ENCODE data around the gene FAM222B. TPM values are rescaled to one million over a fixed set of nuclear protein-coding genes. Genes with fewer than 3 reads are reported as not detected.
A peak's percentile ranks its signal among the peaks of the same experiment; 100 is the strongest.
"Not testable (repeated sequence)": the region's sequence is repeated elsewhere in the genome, so short reads cannot be mapped to it uniquely, and the experiment has no call there.

FAM222B gene
- total RNA-seq, 4 donors from 2014 or later, result 28.1 to 55.8 (median 44.6) TPM

DNA sequence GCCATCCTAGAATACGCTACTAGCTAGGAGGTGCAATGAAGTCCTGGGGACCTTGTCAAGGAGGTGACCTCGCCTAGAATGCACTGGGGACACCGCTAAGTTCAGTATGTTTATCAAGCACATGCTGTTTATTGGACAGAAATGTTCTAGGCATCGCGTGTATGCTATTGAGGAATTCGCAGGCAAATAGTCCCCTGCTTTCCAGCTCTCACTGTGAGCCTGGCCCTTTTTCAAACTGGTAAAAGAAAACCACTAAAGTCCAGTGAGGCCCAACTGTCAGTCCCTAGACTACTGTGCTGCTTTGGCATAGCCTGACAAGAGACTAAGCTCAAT lies 1.2 kb upstream of the FAM222B start:
- H3K36me3 ChIP-seq, result no peaks in the 10 kb centered on the region
- no peaks in the 10 kb centered on the region for H3K9me3 ChIP-seq
- peak in 1 of 3 donors; percentile 15 for DNase-seq
- no peak overlapping the region for H3K27ac ChIP-seq
- no peaks in the 10 kb centered on the region for H3K27me3 ChIP-seq
- TF ChIP-seq, protein P1, sequence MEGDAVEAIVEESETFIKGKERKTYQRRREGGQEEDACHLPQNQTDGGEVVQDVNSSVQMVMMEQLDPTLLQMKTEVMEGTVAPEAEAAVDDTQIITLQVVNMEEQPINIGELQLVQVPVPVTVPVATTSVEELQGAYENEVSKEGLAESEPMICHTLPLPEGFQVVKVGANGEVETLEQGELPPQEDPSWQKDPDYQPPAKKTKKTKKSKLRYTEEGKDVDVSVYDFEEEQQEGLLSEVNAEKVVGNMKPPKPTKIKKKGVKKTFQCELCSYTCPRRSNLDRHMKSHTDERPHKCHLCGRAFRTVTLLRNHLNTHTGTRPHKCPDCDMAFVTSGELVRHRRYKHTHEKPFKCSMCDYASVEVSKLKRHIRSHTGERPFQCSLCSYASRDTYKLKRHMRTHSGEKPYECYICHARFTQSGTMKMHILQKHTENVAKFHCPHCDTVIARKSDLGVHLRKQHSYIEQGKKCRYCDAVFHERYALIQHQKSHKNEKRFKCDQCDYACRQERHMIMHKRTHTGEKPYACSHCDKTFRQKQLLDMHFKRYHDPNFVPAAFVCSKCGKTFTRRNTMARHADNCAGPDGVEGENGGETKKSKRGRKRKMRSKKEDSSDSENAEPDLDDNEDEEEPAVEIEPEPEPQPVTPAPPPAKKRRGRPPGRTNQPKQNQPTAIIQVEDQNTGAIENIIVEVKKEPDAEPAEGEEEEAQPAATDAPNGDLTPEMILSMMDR (IDR thresholded peaks at IDR 0.05), result no peak
- TF ChIP-seq POLR2A (IDR thresholded peaks at IDR 0.05), result no peak
- H3K4me1 ChIP-seq, result peaks cover 0 to 17% (median 4%) of the 10 kb centered on the region in 4 donors
- H3K4me3 ChIP-seq, result no peak overlapping the region

DNA sequence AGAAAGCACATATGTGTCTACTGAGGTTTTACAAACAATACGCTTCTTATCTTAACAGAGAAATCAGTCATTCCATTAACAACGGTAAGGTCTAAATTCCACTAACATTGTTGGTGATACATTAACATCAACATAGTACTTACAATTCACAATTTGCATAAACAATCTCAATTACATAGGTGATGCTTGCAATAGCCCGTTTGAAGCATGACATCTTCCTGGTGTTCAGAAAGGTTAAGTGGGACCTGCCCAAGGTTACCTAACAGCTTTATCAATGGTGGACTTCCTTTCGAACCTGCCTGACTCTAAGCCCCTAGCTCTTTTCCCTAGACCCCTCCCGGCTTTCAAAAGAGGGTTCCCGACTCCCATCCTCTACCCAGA lies 699 bp downstream of the FAM222B start:
- Histone ChIP-seq H3K9me3 (no peaks in the 10 kb centered on the region), H3K4me1 (peaks cover 0 to 21% (median 4%) of the 10 kb centered on the region in 4 donors), H3K27me3 (no peaks in the 10 kb centered on the region), H3K27ac (peak overlapping the region; percentile 83 to 96 (median 84)), H3K4me3 (peak overlapping the region; percentile 70 to 76 (median 72)), H3K36me3 (no peaks in the 10 kb centered on the region)
- TF ChIP-seq, protein P1 (IDR thresholded peaks at IDR 0.05), result no peak
- TF ChIP-seq POLR2A (IDR thresholded peaks at IDR 0.05), result peak in 1 of 2 donors; percentile 47
- DNase-seq, result no peak

DNA sequence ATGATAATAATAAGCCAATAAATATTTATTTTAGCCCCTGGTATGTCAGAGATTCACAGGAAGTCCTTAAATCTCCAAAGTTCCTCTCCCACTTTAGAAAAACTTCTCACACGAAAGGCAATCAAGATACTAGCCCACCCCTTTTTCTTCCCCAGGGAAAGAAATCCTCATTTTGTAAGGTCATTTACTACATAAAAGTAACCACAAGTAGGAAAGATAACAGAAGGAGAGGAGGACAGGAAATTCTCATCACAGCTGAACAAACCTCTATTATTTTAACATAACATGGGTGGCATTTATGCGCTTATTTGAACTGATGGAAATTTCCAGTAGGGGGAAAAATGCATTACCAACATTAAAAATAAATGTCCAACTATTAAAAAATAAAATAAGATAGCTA lies 3.4 kb downstream of the FAM222B start:
- Histone ChIP-seq H3K9me3 (no peaks in the 10 kb centered on the region), H3K4me3 (no peak overlapping the region), H3K36me3 (no peaks in the 10 kb centered on the region), H3K27me3 (no peaks in the 10 kb centered on the region), H3K4me1 (peaks cover 0 to 26% (median 4%) of the 10 kb centered on the region in 4 donors), H3K27ac (no peak overlapping the region)
- no peak for TF ChIP-seq POLR2A (IDR thresholded peaks at IDR 0.05)
- TF ChIP-seq, protein P1 (IDR thresholded peaks at IDR 0.05), result peak in 1 of 6 experiments; percentile 12
- no peak for DNase-seq

DNA sequence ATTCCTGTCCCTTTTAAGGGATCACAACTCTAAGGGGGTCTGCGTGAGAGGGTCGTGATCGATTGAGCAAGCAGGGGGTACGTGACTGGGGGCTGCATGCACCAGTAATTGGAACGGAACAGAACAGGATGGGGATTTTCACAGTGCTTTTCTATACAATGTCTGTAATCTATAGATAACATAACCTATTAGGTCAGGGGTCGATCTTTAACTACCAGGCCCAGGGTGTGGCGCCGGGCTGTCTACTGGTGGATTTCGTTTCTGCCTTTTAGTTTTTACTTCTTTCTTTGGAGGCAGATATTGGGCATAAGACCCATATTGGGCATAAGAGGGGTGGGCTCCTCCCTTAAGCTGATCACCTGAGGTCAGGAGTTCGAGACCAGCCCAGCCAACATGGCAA lies 6.0 kb downstream of the FAM222B start:
- H3K4me1 ChIP-seq, result peaks cover 0 to 26% (median 3%) of the 10 kb centered on the region in 4 donors
- not testable (repeated sequence) for H3K36me3 ChIP-seq, H3K27ac ChIP-seq, H3K9me3 ChIP-seq, H3K27me3 ChIP-seq, H3K4me3 ChIP-seq
- DNase-seq, result peak in 1 of 3 donors; percentile 42

DNA sequence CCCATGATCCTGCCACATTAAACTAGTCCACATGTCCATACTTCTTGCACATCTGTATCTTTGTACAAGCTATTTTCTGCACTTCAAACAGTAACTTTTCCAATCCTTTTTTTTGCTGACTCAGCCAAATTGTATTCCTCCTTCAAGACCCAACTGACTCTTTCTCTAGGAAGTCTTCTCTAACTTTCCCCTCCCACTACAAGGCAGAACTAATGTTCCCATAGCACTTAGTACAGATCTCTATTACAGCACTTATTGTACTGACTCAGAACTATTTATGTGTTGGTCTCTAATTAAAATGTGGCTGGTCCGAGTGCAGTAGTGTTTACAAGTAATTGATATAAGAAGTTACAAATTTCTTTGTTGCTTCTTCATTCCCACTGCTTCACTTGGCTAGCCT lies 8.2 kb downstream of the FAM222B start:
- Histone ChIP-seq H3K4me3 (no peak overlapping the region), H3K27ac (no peak overlapping the region), H3K4me1 (peaks cover 0 to 9% (median 0%) of the 10 kb centered on the region in 4 donors), H3K27me3 (no peaks in the 10 kb centered on the region), H3K36me3 (peaks cover 0 to 12% (median 0%) of the 10 kb centered on the region in 3 donors), H3K9me3 (no peaks in the 10 kb centered on the region)
- no peak for DNase-seq
- TF ChIP-seq POLR2A (IDR thresholded peaks at IDR 0.05), result no peak
- TF ChIP-seq, protein P1 (IDR thresholded peaks at IDR 0.05), result no peak

GRCh38 chr17:28828294-28829040 lies 14.1 kb downstream of the FAM222B start:
- H3K9me3 ChIP-seq, result no peaks in the 10 kb centered on the region
- TF ChIP-seq POLR2A (IDR thresholded peaks at IDR 0.05), result no peak
- TF ChIP-seq, protein P1 (IDR thresholded peaks at IDR 0.05), result no peak
- no peaks in the 10 kb centered on the region for H3K4me1 ChIP-seq
- DNase-seq, result peak in 2 of 3 donors; percentile 12 to 26
- no peak overlapping the region for H3K27ac ChIP-seq
- no peaks in the 10 kb centered on the region for H3K27me3 ChIP-seq
- H3K4me3 ChIP-seq, result no peak overlapping the region
- H3K36me3 ChIP-seq, result peaks cover 0 to 18% (median 0%) of the 10 kb centered on the region in 3 donors
